Panc1 (cell line): Measurements from ENCODE around the gene PRSS50. TPM values are rescaled to one million over a fixed set of nuclear protein-coding genes. Genes with fewer than 3 reads are reported as not detected.

Experiments
- ATAC-seq: fragments of 200-7000 bp; cut with Tn5 transposase; 2 replicates; pipeline ENCODE4 v1.9.1; 2020; ENCODE audit warnings: mild to moderate bottlenecking, moderate library complexity
- BruUV-seq: library from RNA; stranded (reverse); fragments of 400-500 nt; replicated peaks from 2 replicates; lab custom pipeline; 2021; lab: Mats Ljungman, UMichigan
- CTCF ChIA-PET: fragments of 300-600 bp; sonication (Branson Sonifier 250); formaldehyde crosslinking; loops from one replicate; lab custom pipeline; 2022; ENCODE audit warnings: antibody characterized with exemption; lab: Charles Lee
- POLR2A ChIA-PET: fragments of 300-600 bp; sonication (Branson Sonifier 250); formaldehyde crosslinking; loops from one replicate; lab custom pipeline; 2022; ENCODE audit warnings: antibody characterized with exemption; lab: Charles Lee
- DNase-seq: peaks from one replicate; pipeline ENCODE4 v3.0.0-alpha.2; 2010; ENCODE audit warnings: low read depth, low spot score
- H3K27ac ChIP-seq: 2 replicates; pipeline ENCODE4 v1.5.1; 2011; ENCODE audit warnings: mild to moderate bottlenecking, low read length, inconsistent platforms
- H3K27me3 ChIP-seq: fragments of 200-500 bp; sonication (Bioruptor generic); 2 replicates; pipeline ENCODE4 v1.6.0; 2014; ENCODE audit warnings: low read length, inconsistent platforms; ENCODE audit not compliant: control insufficient read depth, insufficient read depth
- H3K36me3 ChIP-seq: fragments of 200-500 bp; sonication (Bioruptor generic); 2 replicates; pipeline ENCODE4 v1.5.1; 2014; ENCODE audit warnings: inconsistent platforms, mild to moderate bottlenecking, low read length, moderate library complexity; ENCODE audit not compliant: control insufficient read depth, insufficient read depth
- H3K4me1 ChIP-seq: 2 replicates; pipeline ENCODE4 v1.5.1; 2011; ENCODE audit warnings: inconsistent platforms, mild to moderate bottlenecking, low read length, moderate library complexity; ENCODE audit not compliant: control insufficient read depth, insufficient read depth
- H3K4me3 ChIP-seq, 2 experiments: 2 replicates each; pipeline ENCODE4 v1.5.1; 2011 to 2012; ENCODE audit warnings: low read depth in 2 of 2, low read length in 2 of 2, mild to moderate bottlenecking in 2 of 2, inconsistent platforms in 1 of 2, moderate library complexity in 1 of 2
- H3K9me3 ChIP-seq: fragments of 200-500 bp; sonication (Bioruptor generic); 2 replicates; pipeline ENCODE4 v1.5.1; 2014; ENCODE audit warnings: low read depth, mild to moderate bottlenecking, inconsistent platforms, low read length, moderate library complexity; ENCODE audit not compliant: control insufficient read depth, insufficient read depth
- POLR2AphosphoS5 ChIP-seq: IDR thresholded peaks from 2 replicates; pipeline ENCODE4 v1.6.1; 2012; ENCODE audit warnings: mild to moderate bottlenecking, low read depth, low read length, moderate library complexity
- SIN3A ChIP-seq: IDR thresholded peaks from 2 replicates; pipeline ENCODE4 v1.6.1; 2012; ENCODE audit warnings: low read depth, mild to moderate bottlenecking, low read length, moderate library complexity, borderline replicate concordance; ENCODE audit not compliant: insufficient read depth
- TCF7L2 ChIP-seq: IDR thresholded peaks from 2 replicates; pipeline ENCODE4 v1.6.1; 2011; ENCODE audit warnings: mild to moderate bottlenecking, low read depth, low read length, inconsistent platforms
- in situ Hi-C: cut with HindIII; loops from 2 replicates; pipeline ENCODE4 v1.10.0; 2016; ENCODE audit warnings: low sequenced_read_pairs, low pct_unique_long_range_greater_than_20kb
- intact Hi-C: fragments of 100-400 bp; cut with micrococcal nuclease; formaldehyde crosslinking; loops from one replicate; pipeline ENCODE4 v1.10.0; 2022; ENCODE audit not compliant: unreplicated experiment
- total RNA-seq: library from RNA; stranded (reverse); gene quantifications from one replicate; pipeline ENCODE4 v1.2.1, GENCODE V29; 2021; ENCODE audit not compliant: unreplicated experiment
- TF ChIP-seq, protein P1 (sequence below): fragments of 450-650 bp; IDR thresholded peaks from 2 replicates; pipeline ENCODE4 v1.5.1; 2017; ENCODE audit warnings: mild to moderate bottlenecking
- TF ChIP-seq, protein P2 (sequence below), 2 experiments: IDR thresholded peaks; 2 replicates each; pipeline ENCODE4 v1.6.1; 2011 to 2012; ENCODE audit warnings: low read depth in 2 of 2, control low read depth in 1 of 2, low read length in 1 of 2, mild to moderate bottlenecking in 1 of 2, moderate library complexity in 1 of 2; ENCODE audit not compliant: insufficient read depth in 1 of 2

Gene PRSS50
- total RNA-seq, 1 experiment from 2014 or later, result 0.13 TPM

DNA sequence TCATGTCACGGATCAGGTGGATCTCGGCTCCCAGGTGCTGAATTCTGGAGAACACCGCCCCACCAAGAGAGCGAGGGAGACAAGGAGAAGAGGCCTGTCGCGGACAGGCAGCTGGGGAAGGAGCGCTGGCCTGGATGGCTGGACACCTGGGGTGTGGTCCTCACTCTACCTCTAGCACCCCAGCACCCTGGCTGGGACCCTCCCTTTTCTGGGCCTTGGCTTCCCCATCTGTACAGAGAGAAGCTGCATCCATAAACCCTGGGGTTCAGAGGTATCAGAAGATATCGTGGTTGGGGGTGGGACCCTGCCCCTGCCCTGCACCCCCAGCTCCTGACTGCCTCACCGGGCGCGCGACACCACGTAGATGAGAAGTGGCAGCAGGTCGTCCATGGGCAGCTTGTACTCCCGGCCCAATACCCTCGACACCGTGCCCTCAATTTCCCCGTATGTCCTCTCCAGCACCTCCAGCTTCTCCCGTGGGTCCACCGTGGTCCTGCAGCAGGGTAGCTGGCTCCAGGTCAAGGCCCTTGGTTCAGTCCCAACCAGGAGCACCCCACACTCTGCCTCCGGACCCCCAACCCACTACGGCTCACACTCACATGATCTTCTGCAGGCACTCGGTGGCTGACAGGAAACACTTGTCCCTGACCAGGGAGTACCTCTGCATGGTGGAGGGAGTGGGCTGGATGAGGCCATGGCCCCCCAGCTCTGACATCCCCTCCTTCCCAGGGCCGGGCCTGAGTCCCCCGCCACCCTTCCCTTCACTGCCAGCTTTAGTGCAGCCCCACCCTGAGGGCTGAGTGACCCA lies 45.9 kb downstream of the PRSS50 start:
- no TSS peak for BruUV-seq
- no peaks in the 10 kb centered on the region for H3K4me1 ChIP-seq
- TF ChIP-seq TCF7L2 (no peak), SIN3A (no peak), POLR2AphosphoS5 (no peak)
- TF ChIP-seq, protein P1, sequence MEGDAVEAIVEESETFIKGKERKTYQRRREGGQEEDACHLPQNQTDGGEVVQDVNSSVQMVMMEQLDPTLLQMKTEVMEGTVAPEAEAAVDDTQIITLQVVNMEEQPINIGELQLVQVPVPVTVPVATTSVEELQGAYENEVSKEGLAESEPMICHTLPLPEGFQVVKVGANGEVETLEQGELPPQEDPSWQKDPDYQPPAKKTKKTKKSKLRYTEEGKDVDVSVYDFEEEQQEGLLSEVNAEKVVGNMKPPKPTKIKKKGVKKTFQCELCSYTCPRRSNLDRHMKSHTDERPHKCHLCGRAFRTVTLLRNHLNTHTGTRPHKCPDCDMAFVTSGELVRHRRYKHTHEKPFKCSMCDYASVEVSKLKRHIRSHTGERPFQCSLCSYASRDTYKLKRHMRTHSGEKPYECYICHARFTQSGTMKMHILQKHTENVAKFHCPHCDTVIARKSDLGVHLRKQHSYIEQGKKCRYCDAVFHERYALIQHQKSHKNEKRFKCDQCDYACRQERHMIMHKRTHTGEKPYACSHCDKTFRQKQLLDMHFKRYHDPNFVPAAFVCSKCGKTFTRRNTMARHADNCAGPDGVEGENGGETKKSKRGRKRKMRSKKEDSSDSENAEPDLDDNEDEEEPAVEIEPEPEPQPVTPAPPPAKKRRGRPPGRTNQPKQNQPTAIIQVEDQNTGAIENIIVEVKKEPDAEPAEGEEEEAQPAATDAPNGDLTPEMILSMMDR, result no peak
- TF ChIP-seq, protein P2, sequence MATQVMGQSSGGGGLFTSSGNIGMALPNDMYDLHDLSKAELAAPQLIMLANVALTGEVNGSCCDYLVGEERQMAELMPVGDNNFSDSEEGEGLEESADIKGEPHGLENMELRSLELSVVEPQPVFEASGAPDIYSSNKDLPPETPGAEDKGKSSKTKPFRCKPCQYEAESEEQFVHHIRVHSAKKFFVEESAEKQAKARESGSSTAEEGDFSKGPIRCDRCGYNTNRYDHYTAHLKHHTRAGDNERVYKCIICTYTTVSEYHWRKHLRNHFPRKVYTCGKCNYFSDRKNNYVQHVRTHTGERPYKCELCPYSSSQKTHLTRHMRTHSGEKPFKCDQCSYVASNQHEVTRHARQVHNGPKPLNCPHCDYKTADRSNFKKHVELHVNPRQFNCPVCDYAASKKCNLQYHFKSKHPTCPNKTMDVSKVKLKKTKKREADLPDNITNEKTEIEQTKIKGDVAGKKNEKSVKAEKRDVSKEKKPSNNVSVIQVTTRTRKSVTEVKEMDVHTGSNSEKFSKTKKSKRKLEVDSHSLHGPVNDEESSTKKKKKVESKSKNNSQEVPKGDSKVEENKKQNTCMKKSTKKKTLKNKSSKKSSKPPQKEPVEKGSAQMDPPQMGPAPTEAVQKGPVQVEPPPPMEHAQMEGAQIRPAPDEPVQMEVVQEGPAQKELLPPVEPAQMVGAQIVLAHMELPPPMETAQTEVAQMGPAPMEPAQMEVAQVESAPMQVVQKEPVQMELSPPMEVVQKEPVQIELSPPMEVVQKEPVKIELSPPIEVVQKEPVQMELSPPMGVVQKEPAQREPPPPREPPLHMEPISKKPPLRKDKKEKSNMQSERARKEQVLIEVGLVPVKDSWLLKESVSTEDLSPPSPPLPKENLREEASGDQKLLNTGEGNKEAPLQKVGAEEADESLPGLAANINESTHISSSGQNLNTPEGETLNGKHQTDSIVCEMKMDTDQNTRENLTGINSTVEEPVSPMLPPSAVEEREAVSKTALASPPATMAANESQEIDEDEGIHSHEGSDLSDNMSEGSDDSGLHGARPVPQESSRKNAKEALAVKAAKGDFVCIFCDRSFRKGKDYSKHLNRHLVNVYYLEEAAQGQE (IDR thresholded peaks at IDR 0.05; ENCODE audit: insufficient read depth in 1 of 2, low read depth in 2 of 2, low read length in 1 of 2), result no peak
- no peaks in the 10 kb centered on the region for H3K9me3 ChIP-seq
- H3K4me3 ChIP-seq, result no peak overlapping the region
- ATAC-seq (no peak), DNase-seq (no peak)
- intact Hi-C loops (no loop called here), in situ Hi-C loops (no loop called here)
- H3K36me3 ChIP-seq, result no peaks in the 10 kb centered on the region
- no peak overlapping the region for H3K27ac ChIP-seq
- H3K27me3 ChIP-seq, result no peaks in the 10 kb centered on the region
- ChIA-PET POLR2A (no interaction called here), CTCF (no interaction called here)

DNA sequence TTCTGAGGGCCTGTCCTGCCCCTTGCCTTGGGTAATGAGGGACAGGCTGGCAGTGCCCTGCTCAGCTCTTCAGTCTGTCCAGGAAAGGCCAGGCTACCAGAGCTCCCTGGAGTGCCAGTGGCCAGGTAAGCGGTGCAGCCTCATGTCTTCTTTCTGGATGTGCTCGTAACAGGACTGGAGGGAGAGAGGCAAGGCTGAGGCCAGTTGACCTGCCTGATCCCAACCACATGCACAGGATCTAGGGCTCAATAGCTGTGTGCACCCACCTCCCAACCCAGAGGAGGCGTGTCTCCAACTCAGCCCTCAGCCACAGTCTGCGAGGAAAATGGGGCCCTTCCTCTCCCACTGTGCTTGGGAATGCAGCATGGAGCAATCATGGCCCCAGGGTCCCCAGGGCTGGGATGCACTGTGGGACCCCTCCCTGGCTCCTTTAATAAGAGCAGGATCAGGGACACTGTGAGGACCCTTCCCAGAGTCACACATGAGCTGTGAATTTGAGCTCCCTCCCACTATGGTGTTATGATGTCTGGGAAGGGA lies 46.7 kb downstream of the PRSS50 start:
- intact Hi-C loops, result no loop called here
- no TSS peak for BruUV-seq
- ATAC-seq (no peak), DNase-seq (no peak)
- Histone ChIP-seq H3K4me1 (no peaks in the 10 kb centered on the region), H3K36me3 (no peaks in the 10 kb centered on the region), H3K27me3 (no peaks in the 10 kb centered on the region), H3K9me3 (no peaks in the 10 kb centered on the region), H3K4me3 (no peak overlapping the region), H3K27ac (no peak overlapping the region)
- in situ Hi-C loops, result no loop called here
- TF ChIP-seq, protein P2 (IDR thresholded peaks at IDR 0.05; ENCODE audit: insufficient read depth in 1 of 2, low read depth in 2 of 2, low read length in 1 of 2), result no peak
- CTCF ChIA-PET, result no interaction called here
- POLR2A ChIA-PET, result no interaction called here
